ENCODE results near the gene SNX11.

The SNX11 gene

GRCh38 chr17:48100160-48100559, 7.4 kb upstream of the SNX11 start:
- DNase-seq = no peak

DNA sequence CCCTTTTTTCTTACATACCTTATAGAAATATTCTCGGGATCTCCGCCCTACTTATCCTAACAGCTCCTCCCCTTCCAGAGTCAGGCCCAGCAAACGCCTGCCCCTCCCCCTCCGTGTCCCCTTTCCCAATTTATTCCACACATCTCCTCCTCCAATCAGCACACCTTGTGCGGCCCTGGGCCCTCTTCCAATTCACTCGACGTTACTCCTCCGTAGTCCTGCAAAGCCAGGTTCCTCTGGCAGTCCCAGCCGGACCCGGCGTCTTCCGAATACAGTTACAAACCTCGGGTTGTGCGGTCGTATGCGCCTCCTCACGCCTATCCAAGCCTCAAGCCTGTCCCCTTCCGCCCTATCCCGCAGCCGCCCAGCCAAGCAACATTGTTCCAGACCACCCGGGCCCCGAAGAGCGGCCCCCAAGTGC, 7.0 kb upstream of the SNX11 start:
- DNase-seq = peak; percentile 26

DNA sequence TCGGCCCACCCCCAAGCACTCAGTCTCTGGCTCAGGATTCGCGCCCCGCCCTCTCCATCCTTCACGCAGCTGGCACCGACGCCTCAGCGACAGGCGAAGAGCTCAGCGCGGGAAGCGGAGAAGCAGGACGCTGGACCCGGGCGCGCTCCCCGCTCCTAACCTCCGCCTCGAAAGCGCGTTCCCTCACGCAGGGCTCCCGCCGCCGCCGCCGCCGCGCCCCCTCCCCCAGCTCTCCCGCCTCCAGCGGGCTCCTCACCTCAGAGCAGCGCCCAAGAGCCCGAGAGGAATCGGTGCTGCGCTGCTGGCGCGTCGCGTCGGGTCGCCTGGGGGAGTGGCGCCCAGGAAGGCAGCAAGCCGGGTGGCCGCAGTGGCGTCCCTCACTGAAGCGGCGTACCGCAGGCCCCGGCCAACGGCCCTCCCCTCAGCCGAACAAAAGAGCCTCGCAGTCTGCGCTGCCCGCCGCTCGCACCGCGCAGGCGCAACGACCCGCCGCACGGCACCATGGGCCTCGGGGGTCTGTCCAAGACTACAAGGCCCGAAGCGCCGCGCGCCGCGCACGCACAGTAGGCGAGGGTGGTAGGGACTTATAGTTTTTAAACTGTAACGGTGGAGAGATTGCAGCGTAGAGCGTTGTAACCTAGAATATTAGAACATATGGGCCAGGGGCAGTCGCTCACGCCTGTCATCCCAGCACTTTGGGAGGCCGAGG, 6.4 kb upstream of the SNX11 start, which contains the start of gene CBX1:
CBX1 (minus strand) TSS at position 467 of the 709 bp plus-strand sequence. CDS start 24,474 bp downstream, outside the sequence.
- DNase-seq = peak; percentile 61

DNA sequence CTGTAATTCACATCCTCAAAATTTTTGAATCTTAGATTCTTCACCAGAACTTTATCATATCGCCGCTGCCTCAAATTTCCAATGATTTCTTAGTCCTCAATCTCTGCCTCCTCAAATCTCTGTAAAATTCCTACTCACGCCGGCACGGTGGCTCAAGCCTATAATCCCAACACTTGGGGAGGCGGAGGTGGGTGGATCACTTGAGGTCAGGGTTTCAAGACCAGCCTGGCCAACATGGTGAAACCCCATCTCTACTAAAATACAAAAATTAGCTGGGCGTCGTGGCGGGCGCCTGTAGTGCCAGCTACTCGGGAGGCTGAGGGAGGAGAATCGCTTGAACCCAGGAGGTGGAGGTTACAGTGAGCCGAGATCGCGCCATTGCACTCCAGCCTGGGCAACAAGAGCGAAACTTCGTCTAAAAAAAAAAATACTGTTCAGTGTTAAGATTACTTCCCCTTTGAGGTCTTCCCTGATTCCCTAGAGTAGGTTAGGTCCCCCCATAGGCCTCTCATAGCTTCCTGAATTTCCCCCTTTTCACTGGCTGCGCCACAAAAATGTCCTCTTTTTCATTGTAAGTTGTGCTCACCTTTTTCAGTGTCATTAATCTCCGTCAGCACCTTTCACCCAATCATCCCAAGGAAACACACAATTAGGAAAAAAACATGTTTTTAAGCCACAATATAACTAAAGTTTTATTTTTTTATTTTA, 5.4 kb upstream of the SNX11 start:
- no peak for DNase-seq

DNA sequence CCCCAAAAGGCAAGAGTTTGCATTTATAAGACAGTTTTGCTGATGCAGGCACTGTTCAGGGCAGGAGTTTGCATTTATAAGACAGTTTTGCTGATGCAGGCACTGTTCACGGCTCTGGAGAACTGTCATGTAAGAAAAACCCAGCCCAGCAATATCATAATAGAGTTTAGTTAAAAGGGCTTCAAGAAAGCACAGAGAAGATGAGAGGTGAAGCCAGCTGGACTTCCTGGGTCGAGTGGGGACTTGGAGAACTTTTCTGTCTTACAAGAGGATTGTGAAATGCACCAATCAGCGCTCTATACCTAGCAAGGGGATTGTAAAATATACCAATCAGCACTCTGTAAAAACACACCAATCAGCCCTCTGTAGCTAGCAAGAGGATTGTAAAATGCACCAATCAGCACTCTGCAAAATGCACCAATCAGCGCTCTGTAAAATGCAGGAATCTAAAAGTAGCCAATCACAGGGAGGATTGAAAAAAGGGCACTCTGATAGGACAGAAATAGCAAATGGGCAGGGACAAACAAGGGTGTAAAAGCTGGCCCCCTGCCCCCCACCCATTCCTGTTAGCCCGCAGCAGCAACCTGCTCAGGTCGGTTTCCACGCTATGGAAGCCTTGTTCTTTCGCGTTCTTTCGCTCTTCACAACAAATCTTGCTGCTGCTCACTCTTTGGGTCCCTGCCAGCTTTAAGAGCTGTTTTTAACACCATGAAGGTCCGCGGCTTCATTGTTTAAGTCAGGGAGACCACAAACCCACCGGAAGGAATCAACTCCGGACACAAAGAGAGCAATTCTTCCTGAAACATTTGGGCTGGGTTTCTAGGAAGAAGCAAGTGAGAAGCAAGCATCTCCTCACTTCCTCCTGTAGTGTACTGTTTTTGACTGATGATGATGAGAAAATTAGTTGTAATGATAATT, 4.5 kb upstream of the SNX11 start:
- DNase-seq = no peak

- DNase-seq = no peak
These were observed 3.1 kb upstream of the SNX11 start for GRCh38 chr17:48104440-48104839.

GRCh38 chr17:48106802-48107136, 797 bp upstream of the SNX11 start:
- DNase-seq = no peak

DNA sequence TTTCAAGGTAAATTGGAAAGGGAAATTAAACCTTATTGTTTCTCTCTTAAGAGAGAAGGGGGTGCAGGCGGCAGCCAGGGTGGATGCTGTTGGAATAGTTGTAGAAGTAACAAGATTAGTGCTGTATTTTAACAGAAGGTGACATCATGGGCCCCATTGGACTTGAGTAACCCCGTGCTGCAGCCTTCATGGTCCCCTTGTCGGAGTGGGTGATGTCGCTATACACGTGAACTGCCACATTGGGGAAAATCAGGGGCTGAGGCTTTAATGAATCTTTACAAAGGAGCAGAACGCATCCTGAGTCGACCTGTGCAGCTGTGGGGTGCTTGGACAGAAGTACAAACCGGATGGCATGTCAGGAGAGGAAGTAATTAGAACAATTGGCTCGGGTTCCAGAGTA, 3.2 kb downstream of the SNX11 start:
- no peak for DNase-seq

DNA sequence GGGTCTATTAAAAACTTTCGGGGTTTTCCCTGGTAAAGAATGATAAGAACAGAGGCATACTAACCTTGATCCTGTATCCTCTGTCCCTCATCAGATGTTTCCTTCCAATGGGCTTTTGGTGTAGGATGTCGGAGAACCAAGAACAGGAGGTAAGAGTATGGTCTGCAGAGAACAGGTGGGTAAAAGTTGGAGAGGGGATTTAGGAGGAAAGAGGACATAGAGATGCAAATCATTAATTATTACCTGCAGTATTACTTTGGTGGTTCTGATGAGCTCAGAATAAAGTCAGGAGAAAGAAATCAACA, 4.3 kb downstream of the SNX11 start:
- no peak for DNase-seq

GRCh38 chr17:48113201-48113676, 5.7 kb downstream of the SNX11 start:
- DNase-seq = no peak

GRCh38 chr17:48121923-48122664, 14.5 kb downstream of the SNX11 start:
- DNase-seq = no peak

GRCh38 chr17:48122665-48123045, 15.1 kb downstream of the SNX11 start:
- no peak for DNase-seq

- DNase-seq = no peak
These were observed 15.5 kb downstream of the SNX11 start for GRCh38 chr17:48123111-48123510.

GRCh38 chr17:48123776-48124388, 16.3 kb downstream of the SNX11 start:
- DNase-seq = no peak

DNA sequence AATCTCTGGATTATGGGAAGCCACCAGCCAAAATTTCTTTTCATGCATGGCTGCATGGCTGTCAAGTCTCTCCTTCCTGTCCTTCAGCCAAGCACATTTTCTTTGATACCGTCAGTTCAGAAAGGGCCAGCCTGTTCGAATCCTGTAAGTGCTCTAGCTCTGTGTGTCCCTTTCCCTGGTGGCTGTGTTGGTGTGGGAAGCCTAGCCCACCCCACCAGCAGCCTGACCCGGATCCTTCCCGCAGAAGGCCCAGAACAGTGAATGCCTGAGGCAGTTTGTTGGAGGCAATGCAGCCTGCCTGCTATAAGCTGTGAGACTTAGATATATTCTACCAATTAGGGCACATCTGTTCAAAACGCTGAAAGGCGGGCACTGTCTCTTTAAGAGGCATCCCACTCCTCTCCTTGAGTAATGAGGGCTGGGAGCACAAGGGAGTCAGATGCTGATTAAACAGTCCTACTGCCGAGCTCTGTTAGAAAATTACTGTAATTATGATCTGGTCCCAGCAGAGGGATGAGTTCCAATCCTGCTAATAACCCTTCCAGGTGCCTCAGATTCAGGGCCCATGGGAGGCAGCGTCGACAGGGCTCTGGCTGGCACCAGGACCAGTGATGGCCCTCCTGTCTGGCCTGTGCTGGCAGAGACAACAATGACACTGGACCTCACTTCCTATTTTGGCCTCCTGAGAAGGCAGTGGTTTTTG, 18.4 kb downstream of the SNX11 start:
- no peak for DNase-seq

GRCh38 chr17:48126532-48126850, 18.9 kb downstream of the SNX11 start:
- DNase-seq = no peak

GRCh38 chr17:48127371-48128051, 19.9 kb downstream of the SNX11 start:
- DNase-seq = no peak

GRCh38 chr17:48128400-48128799, 20.8 kb downstream of the SNX11 start:
- DNase-seq = no peak

- no peak for DNase-seq
These were observed 22.4 kb downstream of the SNX11 start for GRCh38 chr17:48129981-48130380.

DNA sequence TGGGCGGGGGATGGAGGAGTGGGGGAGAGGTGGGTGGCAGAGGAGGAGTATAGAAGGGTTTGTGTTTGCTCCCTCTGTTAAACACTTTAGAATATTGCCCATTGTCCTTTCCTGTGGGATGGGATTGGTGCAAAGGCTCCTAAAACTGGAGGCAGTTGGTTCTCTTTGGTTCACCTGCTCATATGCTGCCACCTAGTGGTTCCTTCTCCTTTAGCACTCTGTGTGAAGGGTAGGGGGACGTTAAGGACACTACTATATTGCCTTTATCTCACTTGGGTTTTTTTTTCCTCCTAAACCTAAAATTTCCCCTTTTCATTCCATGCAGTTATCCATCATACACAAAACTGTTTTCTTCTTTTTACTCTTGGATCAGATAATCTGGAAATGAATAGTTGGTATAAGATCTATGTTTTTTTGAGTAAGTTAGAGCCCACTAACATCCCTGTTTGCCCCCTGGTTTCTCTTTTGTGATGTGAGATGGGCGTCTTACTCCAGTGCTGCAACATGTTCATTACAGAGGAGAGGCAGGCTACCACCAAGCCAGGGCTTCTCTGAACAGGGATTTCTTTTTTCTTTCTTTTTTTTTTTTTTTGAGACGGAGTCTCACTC, 23.8 kb downstream of the SNX11 start:
- peak; percentile 54 for DNase-seq

DNA sequence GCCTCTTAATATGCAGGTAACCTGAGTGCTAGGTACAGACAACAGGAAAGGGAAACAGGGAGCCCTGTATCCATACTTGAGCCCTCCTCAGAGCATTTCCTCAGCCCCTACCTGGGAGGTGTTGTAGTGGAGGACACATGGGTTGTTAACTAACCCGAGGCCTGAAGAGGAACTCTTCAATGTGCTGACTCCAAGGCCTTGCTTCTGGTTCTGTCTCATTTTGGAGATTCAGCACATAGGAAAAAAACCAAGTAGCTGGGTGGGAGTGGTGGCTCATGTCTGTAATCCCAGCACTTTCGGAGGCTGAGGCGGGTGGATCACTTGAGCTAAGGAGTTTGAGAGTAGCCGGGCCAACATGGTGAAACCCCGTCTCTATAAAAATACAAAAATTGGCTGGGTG, 24.8 kb downstream of the SNX11 start:
- DNase-seq = no peak
